ENCODE measurements around the gene AKT2. TPM values are rescaled to one million over a fixed set of nuclear protein-coding genes. Genes with fewer than 3 reads are reported as not detected.

AKT2 gene
- polyA plus RNA-seq, 1 donor from 2014 or later = 131 TPM

DNA sequence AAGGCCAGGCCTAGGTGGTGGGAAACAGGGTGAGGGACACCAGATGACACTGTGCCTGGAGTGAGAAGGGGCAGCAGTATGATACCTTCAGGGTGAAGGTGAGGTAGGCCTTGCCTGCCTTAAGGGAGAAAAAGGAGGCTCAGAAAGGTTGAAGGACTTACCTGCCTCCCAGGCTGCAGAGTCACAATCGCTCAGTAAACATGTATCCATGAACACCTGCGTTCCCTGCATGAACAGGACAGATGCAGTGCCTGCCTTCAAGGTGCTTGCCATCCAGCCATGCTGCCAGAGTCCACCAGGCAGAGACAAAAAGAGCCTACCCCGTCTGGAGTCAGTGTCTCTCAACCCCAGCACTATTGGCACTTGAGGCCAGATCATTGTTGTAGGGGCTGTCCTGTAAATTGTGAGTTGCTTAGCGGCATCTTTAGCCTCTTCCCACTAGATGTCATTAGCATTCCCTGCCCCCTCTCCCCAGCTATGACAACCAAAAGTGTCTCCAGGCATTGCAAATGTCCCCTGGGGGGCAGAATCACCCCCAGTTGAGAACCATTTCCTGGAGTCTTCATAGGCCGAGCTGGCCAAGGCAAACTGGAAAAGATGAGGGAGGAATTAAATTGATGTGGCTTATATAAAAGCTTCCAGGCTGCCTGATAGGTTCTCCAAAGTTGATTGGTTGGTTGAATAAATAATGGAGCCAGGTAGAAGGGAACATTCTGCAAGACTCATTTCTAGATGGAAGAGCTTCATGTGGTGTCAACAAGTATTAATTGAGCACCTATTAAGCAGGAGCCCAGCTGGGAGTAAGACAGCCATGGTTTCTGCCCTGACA is 92.2 kb downstream of the AKT2 start:
- Histone ChIP-seq H4K20me1 (ENCODE audit: insufficient read depth) (no peaks in the 10 kb centered on the region), H3K9ac (ENCODE audit: low read length) (peak overlapping the region; percentile 96), H3K79me2 (replicated peaks; ENCODE audit: insufficient read depth, low read length) (peaks cover 7% of the 10 kb centered on the region), H3K36me3 (ENCODE audit: insufficient read depth, low read length) (no peaks in the 10 kb centered on the region), H2AFZ (ENCODE audit: low read depth, low read length) (no peak overlapping the region), H3F3A (ENCODE audit: insufficient read depth, low read length, poor library complexity, severe bottlenecking) (no peaks in the 10 kb centered on the region), H3K9me3 (ENCODE audit: low read length) (no peaks in the 10 kb centered on the region), H3K4me2 (ENCODE audit: low read length) (peak overlapping the region; percentile 41), H3K4me3 (ENCODE audit: low read length) (peak overlapping the region; percentile 91), H3K9me2 (ENCODE audit: insufficient read depth, low read length) (no peaks in the 10 kb centered on the region), H3K27me3 (ENCODE audit: insufficient read depth, low read depth, low read length) (no peaks in the 10 kb centered on the region), H3K27ac (ENCODE audit: low read length) (no peak overlapping the region)
- TF ChIP-seq TAF1 (IDR thresholded peaks at IDR 0.05; ENCODE audit: low read depth) (no peak), RAD21 (conservative IDR thresholded peaks at IDR 0.05) (no peak), REST (IDR thresholded peaks at IDR 0.05; ENCODE audit: borderline replicate concordance) (no peak), SMC3 (conservative IDR thresholded peaks at IDR 0.05; ENCODE audit: poor library complexity) (no peak), EP300 (conservative IDR thresholded peaks at IDR 0.05; ENCODE audit: poor library complexity, severe bottlenecking) (no peak), POLR2AphosphoS5 (IDR thresholded peaks at IDR 0.05) (no peak), EZH2 (IDR thresholded peaks at IDR 0.05; ENCODE audit: borderline replicate concordance, insufficient read depth, low read length, poor library complexity, severe bottlenecking) (no peak), MXI1 (conservative IDR thresholded peaks at IDR 0.05; ENCODE audit: poor library complexity, severe bottlenecking) (no peak)
- TF ChIP-seq, protein P1, sequence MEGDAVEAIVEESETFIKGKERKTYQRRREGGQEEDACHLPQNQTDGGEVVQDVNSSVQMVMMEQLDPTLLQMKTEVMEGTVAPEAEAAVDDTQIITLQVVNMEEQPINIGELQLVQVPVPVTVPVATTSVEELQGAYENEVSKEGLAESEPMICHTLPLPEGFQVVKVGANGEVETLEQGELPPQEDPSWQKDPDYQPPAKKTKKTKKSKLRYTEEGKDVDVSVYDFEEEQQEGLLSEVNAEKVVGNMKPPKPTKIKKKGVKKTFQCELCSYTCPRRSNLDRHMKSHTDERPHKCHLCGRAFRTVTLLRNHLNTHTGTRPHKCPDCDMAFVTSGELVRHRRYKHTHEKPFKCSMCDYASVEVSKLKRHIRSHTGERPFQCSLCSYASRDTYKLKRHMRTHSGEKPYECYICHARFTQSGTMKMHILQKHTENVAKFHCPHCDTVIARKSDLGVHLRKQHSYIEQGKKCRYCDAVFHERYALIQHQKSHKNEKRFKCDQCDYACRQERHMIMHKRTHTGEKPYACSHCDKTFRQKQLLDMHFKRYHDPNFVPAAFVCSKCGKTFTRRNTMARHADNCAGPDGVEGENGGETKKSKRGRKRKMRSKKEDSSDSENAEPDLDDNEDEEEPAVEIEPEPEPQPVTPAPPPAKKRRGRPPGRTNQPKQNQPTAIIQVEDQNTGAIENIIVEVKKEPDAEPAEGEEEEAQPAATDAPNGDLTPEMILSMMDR (IDR thresholded peaks at IDR 0.05; ENCODE audit: poor library complexity, severe bottlenecking) = no peak

DNA sequence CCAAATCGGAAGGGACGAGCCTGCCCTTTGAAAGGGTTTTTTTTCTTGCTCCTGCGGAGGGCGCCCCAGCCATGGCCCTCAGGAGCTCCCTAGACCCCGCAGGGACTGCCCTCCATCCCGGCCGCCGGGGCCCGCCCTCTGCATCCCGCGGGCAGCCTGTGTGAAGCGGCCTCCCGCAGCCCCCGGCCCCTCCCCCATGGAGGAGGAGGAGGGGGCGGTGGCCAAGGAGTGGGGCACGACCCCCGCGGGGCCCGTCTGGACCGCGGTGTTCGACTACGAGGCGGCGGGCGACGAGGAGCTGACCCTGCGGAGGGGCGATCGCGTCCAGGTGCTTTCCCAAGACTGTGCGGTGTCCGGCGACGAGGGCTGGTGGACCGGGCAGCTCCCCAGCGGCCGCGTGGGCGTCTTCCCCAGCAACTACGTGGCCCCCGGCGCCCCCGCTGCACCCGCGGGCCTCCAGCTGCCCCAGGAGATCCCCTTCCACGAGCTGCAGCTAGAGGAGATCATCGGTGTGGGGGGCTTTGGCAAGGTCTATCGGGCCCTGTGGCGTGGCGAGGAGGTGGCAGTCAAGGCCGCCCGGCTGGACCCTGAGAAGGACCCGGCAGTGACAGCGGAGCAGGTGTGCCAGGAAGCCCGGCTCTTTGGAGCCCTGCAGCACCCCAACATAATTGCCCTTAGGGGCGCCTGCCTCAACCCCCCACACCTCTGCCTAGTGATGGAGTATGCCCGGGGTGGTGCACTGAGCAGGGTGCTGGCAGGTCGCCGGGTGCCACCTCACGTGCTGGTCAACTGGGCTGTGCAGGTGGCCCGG is 93.1 kb downstream of the AKT2 start:
- Histone ChIP-seq H3K9me3 (ENCODE audit: low read length) (no peaks in the 10 kb centered on the region), H3K27ac (ENCODE audit: low read length) (peak overlapping the region; percentile 5), H3F3A (ENCODE audit: insufficient read depth, low read length, poor library complexity, severe bottlenecking) (no peaks in the 10 kb centered on the region), H3K79me2 (replicated peaks; ENCODE audit: insufficient read depth, low read length) (peaks cover 7% of the 10 kb centered on the region), H3K4me2 (ENCODE audit: low read length) (peak overlapping the region; percentile 41), H3K27me3 (ENCODE audit: insufficient read depth, low read depth, low read length) (no peaks in the 10 kb centered on the region), H3K36me3 (ENCODE audit: insufficient read depth, low read length) (no peaks in the 10 kb centered on the region), H3K4me3 (ENCODE audit: low read length) (peak overlapping the region; percentile 91), H2AFZ (ENCODE audit: low read depth, low read length) (peak overlapping the region; percentile 65), H3K9me2 (ENCODE audit: insufficient read depth, low read length) (no peaks in the 10 kb centered on the region), H4K20me1 (ENCODE audit: insufficient read depth) (no peaks in the 10 kb centered on the region), H3K9ac (ENCODE audit: low read length) (peak overlapping the region; percentile 96)
- peak; percentile 24 for TF ChIP-seq MXI1 (conservative IDR thresholded peaks at IDR 0.05; ENCODE audit: poor library complexity, severe bottlenecking)
- TF ChIP-seq, protein P1 (IDR thresholded peaks at IDR 0.05; ENCODE audit: poor library complexity, severe bottlenecking) = peak; percentile 12
- no peak for TF ChIP-seq RAD21 (conservative IDR thresholded peaks at IDR 0.05)

All from neural cell (in vitro differentiated cells).